GM10248 (cell line): ENCODE measurements around the gene IRGM.
A peak's percentile ranks its signal among the peaks of the same experiment; 100 is the strongest.
"Not testable (repeated sequence)": the region's sequence is repeated elsewhere in the genome, so short reads cannot be mapped to it uniquely, and the experiment has no call there.

ENCODE experiments used
- CTCF ChIA-PET: fragments of 300-600 bp; sonication (Branson Sonifier 250); formaldehyde crosslinking; extraction: SDS; loops from one replicate; lab custom pipeline; 2021; ENCODE audit warnings: antibody characterized with exemption; lab: Yijun Ruan, JAX
- POLR2A ChIA-PET: fragments of 350-650 bp; sonication (Branson Sonifier 250); formaldehyde crosslinking; extraction: SDS; loops from one replicate; lab custom pipeline; 2020; ENCODE audit warnings: antibody characterized with exemption; lab: Yijun Ruan, JAX
- DNase-seq: peaks from one replicate; pipeline ENCODE4 v3.0.0; 2012; ENCODE audit errors: extremely low spot score
- TF ChIP-seq, protein P1 (sequence below): IDR thresholded peaks from 2 replicates; pipeline ENCODE4 v1.5.1; 2012; ENCODE audit warnings: mild to moderate bottlenecking, low read depth; ENCODE audit errors: extremely low read depth, missing control alignments, control extremely low read depth

IRGM gene

DNA sequence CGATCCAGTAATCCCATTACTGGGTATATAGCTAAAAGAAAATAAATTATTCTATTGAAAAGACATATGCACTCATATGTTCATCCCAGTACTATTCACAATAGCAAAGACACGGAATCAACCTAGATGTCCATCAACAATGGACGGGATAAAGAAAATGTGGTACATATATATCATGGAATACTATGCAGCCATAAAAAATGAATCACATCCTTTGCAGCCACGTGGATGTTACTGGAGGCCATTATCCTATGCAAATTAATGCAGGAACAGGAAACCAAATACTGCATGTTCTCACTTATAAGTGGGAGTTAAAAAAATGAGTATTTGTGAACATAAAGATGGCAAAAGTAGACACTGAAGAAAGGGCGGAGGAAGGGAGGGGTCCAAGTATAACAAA is 16.6 kb upstream of the IRGM start:
- TF ChIP-seq, protein P1, sequence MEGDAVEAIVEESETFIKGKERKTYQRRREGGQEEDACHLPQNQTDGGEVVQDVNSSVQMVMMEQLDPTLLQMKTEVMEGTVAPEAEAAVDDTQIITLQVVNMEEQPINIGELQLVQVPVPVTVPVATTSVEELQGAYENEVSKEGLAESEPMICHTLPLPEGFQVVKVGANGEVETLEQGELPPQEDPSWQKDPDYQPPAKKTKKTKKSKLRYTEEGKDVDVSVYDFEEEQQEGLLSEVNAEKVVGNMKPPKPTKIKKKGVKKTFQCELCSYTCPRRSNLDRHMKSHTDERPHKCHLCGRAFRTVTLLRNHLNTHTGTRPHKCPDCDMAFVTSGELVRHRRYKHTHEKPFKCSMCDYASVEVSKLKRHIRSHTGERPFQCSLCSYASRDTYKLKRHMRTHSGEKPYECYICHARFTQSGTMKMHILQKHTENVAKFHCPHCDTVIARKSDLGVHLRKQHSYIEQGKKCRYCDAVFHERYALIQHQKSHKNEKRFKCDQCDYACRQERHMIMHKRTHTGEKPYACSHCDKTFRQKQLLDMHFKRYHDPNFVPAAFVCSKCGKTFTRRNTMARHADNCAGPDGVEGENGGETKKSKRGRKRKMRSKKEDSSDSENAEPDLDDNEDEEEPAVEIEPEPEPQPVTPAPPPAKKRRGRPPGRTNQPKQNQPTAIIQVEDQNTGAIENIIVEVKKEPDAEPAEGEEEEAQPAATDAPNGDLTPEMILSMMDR, result no peak
- ChIA-PET POLR2A (no interaction called here), CTCF (interaction anchor here (1.2 to 1.6 kb wide), 2 partner anchors 17 to 25 kb away, joined by 3 to 5 read pairs; partner anchors contain the start of gene IRGM)

DNA sequence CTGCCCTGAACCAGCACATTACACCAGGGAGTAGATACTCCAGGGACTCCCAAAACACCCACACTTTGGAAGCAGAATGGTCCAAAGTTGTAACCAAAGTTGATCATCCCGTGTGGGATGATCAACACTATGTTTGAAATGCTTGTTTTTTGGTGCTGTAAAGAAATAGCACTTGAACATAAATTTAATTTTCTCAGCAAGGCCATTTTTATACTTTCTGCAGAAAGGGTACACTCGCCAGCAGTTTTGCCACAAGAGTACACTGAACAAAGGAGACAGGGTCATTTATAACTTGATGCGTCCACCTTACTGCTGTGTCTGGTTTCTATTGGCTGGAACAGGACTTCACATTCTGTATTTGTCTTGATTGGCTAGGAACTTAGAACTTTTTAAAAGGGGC is 14.5 kb upstream of the IRGM start:
- DNase-seq, POLR2A ChIA-PET, CTCF ChIA-PET: not testable (repeated sequence)

More for the DNA sequence above, 16.6 kb upstream of the IRGM start:
- DNase-seq, result no peak

DNA sequence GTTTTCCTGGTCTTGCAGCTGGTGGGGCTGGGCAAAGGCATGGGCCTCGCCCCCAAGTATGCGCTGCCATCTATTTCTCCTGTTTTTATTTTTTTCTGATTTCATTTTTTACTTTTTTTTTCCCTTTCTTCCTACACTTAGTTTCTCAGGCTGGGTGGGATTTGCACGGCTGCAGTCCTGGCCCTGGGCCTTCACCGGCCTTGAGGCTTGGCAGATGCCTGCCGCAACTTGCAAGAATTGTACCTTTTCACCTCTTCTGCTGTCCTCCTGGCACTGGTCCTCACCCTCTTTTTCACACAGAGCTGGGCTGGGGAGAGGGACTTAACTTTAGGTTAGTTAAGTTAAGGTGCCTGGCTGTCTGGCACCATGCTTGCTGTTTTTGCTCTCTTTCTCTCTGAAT is 10.3 kb upstream of the IRGM start:
- POLR2A ChIA-PET, result no interaction called here
- no peak for DNase-seq
- TF ChIP-seq, protein P1, result no peak
- CTCF ChIA-PET, result interaction anchor here (1.1 kb wide), 1 partner anchor 10 kb away, joined by 4 read pairs; the partner anchor contains the start of gene IRGM

DNA sequence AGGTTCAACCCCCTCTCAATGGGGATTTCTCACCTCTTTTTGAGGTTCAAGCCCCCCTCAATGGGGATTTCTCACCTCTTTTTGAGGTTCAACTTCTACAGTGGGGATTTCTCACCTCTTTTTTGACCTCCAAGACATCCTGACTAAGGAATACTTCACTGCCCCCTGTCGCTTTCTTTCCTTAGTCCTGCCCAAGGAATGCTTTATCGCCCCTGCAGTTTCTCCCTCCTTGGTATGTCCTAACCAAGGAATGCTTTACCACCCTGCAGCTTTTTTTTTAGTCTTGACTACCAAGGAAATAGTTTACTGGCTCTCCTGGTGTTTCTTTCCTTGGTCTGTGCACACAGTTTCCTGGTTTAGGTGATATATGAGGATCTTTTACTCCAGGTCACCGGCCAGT is 9.6 kb upstream of the IRGM start:
- DNase-seq, result no peak
- ChIA-PET POLR2A (no interaction called here), CTCF (interaction anchor here (1.1 kb wide), 1 partner anchor 9 kb away, joined by 4 read pairs; the partner anchor contains the start of gene IRGM)
- TF ChIP-seq, protein P1, result no peak

DNA sequence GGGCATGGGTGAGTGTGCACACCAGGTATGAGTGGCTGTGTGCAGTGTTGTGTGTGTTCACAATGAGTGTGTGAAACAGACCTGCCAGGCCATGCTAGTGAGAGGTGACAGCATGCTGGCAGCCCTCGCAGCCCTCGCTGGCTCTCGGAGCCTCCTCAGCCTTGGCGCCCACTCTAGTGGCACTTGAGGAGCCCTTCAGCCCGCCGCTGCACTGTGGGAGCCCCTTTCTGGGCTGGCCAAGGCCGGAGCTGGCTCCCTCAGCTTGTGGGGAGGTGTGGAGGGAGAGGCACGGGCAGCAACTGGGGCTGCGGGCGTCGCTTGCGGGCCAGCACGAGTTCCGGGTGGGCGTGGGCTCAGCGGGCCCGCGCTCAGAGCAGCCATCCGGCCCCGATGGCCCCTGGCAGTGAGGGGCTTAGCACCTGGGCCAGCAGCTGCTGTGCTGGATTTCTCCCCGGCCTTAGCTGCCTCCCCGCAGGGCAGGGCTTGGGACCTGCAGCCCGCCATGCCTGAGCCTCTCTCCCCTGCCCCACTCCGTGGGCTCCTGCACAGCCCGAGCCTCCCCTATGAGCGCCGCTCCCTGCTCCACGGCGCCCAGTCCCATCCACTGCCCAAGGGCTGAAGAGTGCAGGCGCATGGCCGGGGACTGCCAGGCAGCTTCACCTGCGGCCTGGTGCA is 999 bp upstream of the IRGM start:
- POLR2A ChIA-PET, result interaction anchor here (0.5 to 0.6 kb wide), 2 partner anchors 61 to 390 kb away, joined by 5 to 8 read pairs; no protein-coding TSS in a partner anchor
- not testable (repeated sequence) for DNase-seq
- CTCF ChIA-PET, result interaction anchor here (0.9 to 6.0 kb wide), 19 partner anchors 9 to 320 kb away, joined by 3 to 94 read pairs (median 6); partner anchors contain the start of genes DCTN4, RBM22 and SMIM3

DNA sequence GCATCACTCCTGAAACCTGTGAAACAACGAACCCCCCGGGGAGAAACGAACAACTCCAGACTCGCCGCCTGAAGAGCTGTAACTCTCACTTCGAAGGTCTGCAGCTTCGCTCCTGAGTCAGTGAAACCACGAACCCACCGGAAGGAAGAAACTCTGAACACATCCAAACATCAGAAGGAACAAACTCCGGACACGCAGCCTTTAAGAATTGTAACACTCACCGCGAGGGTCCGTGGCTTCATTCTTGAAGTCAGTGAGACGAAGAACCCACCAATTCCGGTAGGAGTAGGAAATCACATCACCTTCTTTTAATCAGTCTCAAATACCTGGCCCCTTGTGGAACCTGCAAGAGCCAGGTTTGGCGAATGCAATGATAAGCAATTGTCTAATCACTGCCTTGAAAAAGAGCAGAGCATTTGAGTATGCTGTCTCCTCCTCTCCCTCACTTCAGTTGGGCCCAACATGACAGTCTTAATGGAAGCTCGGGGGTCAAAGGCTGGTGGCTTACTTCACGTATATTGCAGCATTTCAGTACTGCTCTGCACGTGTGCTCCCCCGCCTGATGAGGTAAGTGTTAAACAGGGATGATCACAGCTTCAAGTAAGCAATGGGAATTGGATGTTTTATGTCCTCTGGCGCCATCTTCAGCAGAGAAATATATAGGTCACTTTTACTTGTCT is 473 bp downstream of the IRGM start:
- CTCF ChIA-PET, result interaction anchor here (0.6 to 6.0 kb wide), 65 partner anchors 8 to 397 kb away, joined by 3 to 94 read pairs (median 5); partner anchors contain the start of genes DCTN4, RBM22, RPS14 and SMIM3
- TF ChIP-seq, protein P1, result peak; percentile 66
- POLR2A ChIA-PET, result interaction anchor here (0.6 kb wide), 1 partner anchor 86 kb away, joined by 3 read pairs; no protein-coding TSS in a partner anchor
- DNase-seq, result peak; percentile 77

DNA sequence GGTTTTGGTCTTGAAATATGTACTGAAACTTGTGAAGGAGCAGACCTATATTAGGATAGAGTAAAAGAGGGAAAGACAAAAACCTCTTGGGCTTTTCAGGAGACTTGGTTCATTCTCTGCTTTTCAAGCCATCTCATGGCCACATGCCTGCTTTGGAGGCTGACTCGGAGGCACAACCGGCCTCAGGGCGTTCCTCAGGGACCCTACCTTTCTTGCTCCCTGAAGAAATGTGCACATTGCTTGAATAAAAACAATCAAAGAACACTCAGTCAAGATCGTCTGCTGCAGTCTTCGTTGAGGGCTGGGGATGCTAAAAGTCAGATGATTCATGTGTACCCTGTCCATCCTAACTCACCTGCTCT is 994 bp downstream of the IRGM start:
- CTCF ChIA-PET, result interaction anchor here (0.6 to 6.0 kb wide), 55 partner anchors 8 to 398 kb away, joined by 3 to 94 read pairs (median 5); partner anchors contain the start of genes DCTN4, RBM22, RPS14 and SMIM3
- POLR2A ChIA-PET, result interaction anchor here (0.6 kb wide), 1 partner anchor 311 kb away, joined by 4 read pairs; no protein-coding TSS in a partner anchor
- TF ChIP-seq, protein P1, result no peak
- DNase-seq, result no peak
